Measurements from ENCODE around the gene CHD6. TPM values are rescaled to one million over a fixed set of nuclear protein-coding genes. Genes with fewer than 3 reads are reported as not detected.

Gene CHD6
- total RNA-seq, 1 experiment from 2014 or later: 80.5 TPM

GRCh38 chr20:41352666-41353065 is 265.5 kb downstream of the CHD6 start:
- no peak overlapping the region for H3K4me3 Mint-ChIP-seq (ENCODE audit: unreplicated experiment)
- no peak for DNase-seq
- intact Hi-C loops (cut with micrococcal nuclease; ENCODE audit: unreplicated experiment): no loop called here
- peak in 1 of 2 experiments; percentile 7 for TF ChIP-seq CTCF (IDR thresholded peaks at IDR 0.05; ENCODE audit: insufficient read depth in 1 of 2, low read depth in 1 of 2, low read length in 1 of 2, severe bottlenecking in 1 of 2, unreplicated experiment in 1 of 2)
- Histone ChIP-seq H3K4me1 (no peaks in the 10 kb centered on the region), H3K27me3 (replicated peaks; ENCODE audit: control insufficient read depth, insufficient read depth, low read length) (no peaks in the 10 kb centered on the region), H3K36me3 (ENCODE audit: control insufficient read depth, insufficient read depth, low read length) (peaks cover 5% of the 10 kb centered on the region; the same call in 1 of the 2 replicates), H3K4me3 (ENCODE audit: low read depth, low read length) (no peak overlapping the region), H3K9me3 (no peaks in the 10 kb centered on the region)
- H3K27ac Mint-ChIP-seq (ENCODE audit: unreplicated experiment): no peak overlapping the region
- ChIA-PET POLR2A (no interaction called here), CTCF (interaction anchor here (0.5 to 1.9 kb wide), 4 partner anchors 9 to 234 kb away, joined by 3 to 5 read pairs (median 4); partner anchors contain the start of gene LPIN3)
- no peaks in the 10 kb centered on the region for H3K4me1 Mint-ChIP-seq (ENCODE audit: low read depth, unreplicated experiment)
- H3K9me3 Mint-ChIP-seq (ENCODE audit: unreplicated experiment): no peaks in the 10 kb centered on the region
- no TSS peak for BruUV-seq (replicated peaks)
- peaks cover 6% of the 10 kb centered on the region for H3K36me3 Mint-ChIP-seq (ENCODE audit: insufficient read depth, unreplicated experiment)
- H3K27me3 Mint-ChIP-seq (ENCODE audit: insufficient read depth, unreplicated experiment): no peaks in the 10 kb centered on the region

- CTCF ChIA-PET: interaction anchor here (0.6 to 1.4 kb wide), 5 partner anchors 10 to 101 kb away, joined by 3 to 5 read pairs (median 3); partner anchors contain the start of gene LPIN3
- Histone ChIP-seq H3K4me3 (ENCODE audit: low read depth, low read length) (no peak overlapping the region), H3K27me3 (replicated peaks; ENCODE audit: control insufficient read depth, insufficient read depth, low read length) (no peaks in the 10 kb centered on the region), H3K4me1 (no peaks in the 10 kb centered on the region), H3K9me3 (no peaks in the 10 kb centered on the region), H3K36me3 (ENCODE audit: control insufficient read depth, insufficient read depth, low read length) (peaks cover 5% of the 10 kb centered on the region; the same call in 1 of the 2 replicates)
- Mint-ChIP-seq H3K9me3 (ENCODE audit: unreplicated experiment) (no peaks in the 10 kb centered on the region), H3K4me3 (ENCODE audit: unreplicated experiment) (no peak overlapping the region), H3K4me1 (ENCODE audit: low read depth, unreplicated experiment) (no peaks in the 10 kb centered on the region), H3K27me3 (ENCODE audit: insufficient read depth, unreplicated experiment) (no peaks in the 10 kb centered on the region), H3K36me3 (ENCODE audit: insufficient read depth, unreplicated experiment) (peaks cover 6% of the 10 kb centered on the region), H3K27ac (ENCODE audit: unreplicated experiment) (no peak overlapping the region)
- TF ChIP-seq CTCF (IDR thresholded peaks at IDR 0.05; ENCODE audit: insufficient read depth in 1 of 2, low read depth in 1 of 2, low read length in 1 of 2, severe bottlenecking in 1 of 2, unreplicated experiment in 1 of 2): peak; percentile 27 to 33
- no TSS peak for BruUV-seq (replicated peaks)
- DNase-seq: peak in 1 of 2 experiments; percentile 47
- intact Hi-C loops (cut with micrococcal nuclease; ENCODE audit: unreplicated experiment): no loop called here
- POLR2A ChIA-PET: no interaction called here
Observed at GRCh38 chr20:41352106-41352505, 266.1 kb downstream of the CHD6 start.
